Adrenal gland (tissue), 5 donors: ENCODE results near the gene TMEM108.

Source experiments
- CTCF ChIP-seq, 6 experiments: fragments of 450-650 bp in 4 of 6; fragments of 200-600 bp in 2 of 6; sonication (generic) in 1 of 6; IDR thresholded peaks; 1 replicate in 5 of 6; 2 replicates in 1 of 6; pipeline versions ENCODE4 v1.5.1 to v1.8.0; 2016 to 2021; ENCODE audit warnings: antibody characterized with exemption in 6 of 6, mild to moderate bottlenecking in 2 of 6, moderate library complexity in 1 of 6
- POLR2A ChIP-seq, 2 donors: fragments of 450-650 bp; IDR thresholded peaks; one replicate each; pipeline ENCODE4 v1.6.1; 2017; ENCODE audit warnings: antibody characterized with exemption in 2 of 2, mild to moderate bottlenecking in 2 of 2, moderate library complexity in 1 of 2
- donor health status: DM: no; HTN: no; CAD: no.

- TF ChIP-seq CTCF (IDR thresholded peaks at IDR 0.05): no peak
- TF ChIP-seq POLR2A (IDR thresholded peaks at IDR 0.05): no peak
Observed at GRCh38 chr3:133074977-133075376, 36.8 kb downstream of the TMEM108 start.
